GM18520 (cell line): ENCODE results near the gene CDH2.
"Not testable (repeated sequence)": the region's sequence is repeated elsewhere in the genome, so short reads cannot be mapped to it uniquely, and the experiment has no call there.

Source experiments
- ATAC-seq: cut with Tn5 transposase; IDR thresholded peaks from one replicate; pipeline ENCODE4 v1.9.1; 2021; ENCODE audit not compliant: unreplicated experiment

The CDH2 gene

GRCh38 chr18:27931535-27931934 is 245.4 kb downstream of the CDH2 start:
- no peak for ATAC-seq

- ATAC-seq = no peak
Observed at GRCh38 chr18:27922780-27923179, 254.2 kb downstream of the CDH2 start.

GRCh38 chr18:27921904-27922751 is 254.8 kb downstream of the CDH2 start:
- ATAC-seq = no peak

- no peak for ATAC-seq
Observed at GRCh38 chr18:27921392-27921791, 255.5 kb downstream of the CDH2 start.

- no peak for ATAC-seq
Observed at GRCh38 chr18:27920836-27921235, 256.1 kb downstream of the CDH2 start.

- ATAC-seq = not testable (repeated sequence)
Observed at GRCh38 chr18:27906189-27906588, 270.7 kb downstream of the CDH2 start.

GRCh38 chr18:27903906-27904305 is 273.0 kb downstream of the CDH2 start:
- ATAC-seq = no peak

GRCh38 chr18:27901424-27902226 is 275.3 kb downstream of the CDH2 start:
- ATAC-seq = no peak
